HG03442 (cell line): Measurements from ENCODE around the gene DPP6.
"Not testable (repeated sequence)": the region's sequence is repeated elsewhere in the genome, so short reads cannot be mapped to it uniquely, and the experiment has no call there.

ENCODE experiments used
- ATAC-seq: cut with Tn5 transposase; IDR thresholded peaks from one replicate; pipeline ENCODE4 v1.9.1; 2021; ENCODE audit warnings: mild to moderate bottlenecking, moderate library complexity; ENCODE audit not compliant: unreplicated experiment

Gene DPP6

GRCh38 chr7:154646126-154647013, 594.2 kb downstream of the DPP6 start:
- ATAC-seq = no peak

GRCh38 chr7:154647625-154648024, 595.4 kb downstream of the DPP6 start:
- ATAC-seq = no peak

- no peak for ATAC-seq
These were observed 596.8 kb downstream of the DPP6 start for GRCh38 chr7:154649015-154649414.

- ATAC-seq = no peak
These were observed 597.2 kb downstream of the DPP6 start for GRCh38 chr7:154649434-154649833.

- ATAC-seq = no peak
These were observed 598.1 kb downstream of the DPP6 start for GRCh38 chr7:154650275-154650674.

GRCh38 chr7:154651501-154651900, 599.3 kb downstream of the DPP6 start:
- no peak for ATAC-seq

GRCh38 chr7:154652564-154652963, 600.4 kb downstream of the DPP6 start:
- no peak for ATAC-seq

GRCh38 chr7:154653281-154653680, 601.1 kb downstream of the DPP6 start:
- no peak for ATAC-seq

- no peak for ATAC-seq
These were observed 604.4 kb downstream of the DPP6 start for GRCh38 chr7:154656618-154657017.

DNA sequence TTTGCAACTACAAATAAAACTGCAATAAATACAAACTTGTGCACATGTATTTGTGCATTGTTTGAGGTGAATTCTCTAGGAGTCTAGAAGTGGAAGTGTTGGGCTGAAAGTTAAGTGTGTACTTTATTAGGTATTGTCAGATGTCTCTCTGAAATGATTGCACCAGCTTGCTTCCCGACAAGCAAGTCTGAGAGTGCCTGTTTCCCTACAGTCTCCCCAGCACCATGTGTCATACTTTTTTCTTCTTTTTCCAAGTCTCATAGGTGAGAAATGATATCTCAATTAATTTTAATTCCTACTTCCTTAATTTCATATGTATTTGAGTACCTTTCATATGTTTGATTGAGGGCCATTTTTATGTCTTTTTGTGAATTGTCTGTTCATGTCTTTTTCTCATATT, 614.6 kb downstream of the DPP6 start:
- no peak for ATAC-seq

GRCh38 chr7:154672659-154673415, 620.6 kb downstream of the DPP6 start:
- no peak for ATAC-seq

GRCh38 chr7:154674191-154674590, 622.0 kb downstream of the DPP6 start:
- no peak for ATAC-seq

GRCh38 chr7:154675560-154675959, 623.4 kb downstream of the DPP6 start:
- ATAC-seq = no peak

DNA sequence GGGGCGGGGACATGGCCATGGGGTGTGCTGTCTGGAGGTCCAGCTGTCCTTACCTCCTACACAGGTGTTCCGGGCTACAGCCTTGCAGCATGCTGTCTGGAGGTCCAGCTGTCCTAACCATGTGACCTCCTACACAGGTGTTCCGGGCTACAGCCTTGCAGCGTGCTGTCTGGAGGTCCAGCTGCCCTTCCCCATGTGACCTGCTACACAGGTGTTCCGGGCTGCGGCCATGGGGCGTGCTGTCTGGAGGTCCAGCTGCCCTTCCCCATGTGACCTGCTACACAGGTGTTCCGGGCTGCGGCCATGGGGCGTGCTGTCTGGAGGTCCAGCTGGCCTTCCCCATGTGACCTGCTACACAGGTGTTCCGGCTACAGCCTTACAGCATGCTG, 623.8 kb downstream of the DPP6 start:
- not testable (repeated sequence) for ATAC-seq

- ATAC-seq = no peak
These were observed 624.4 kb downstream of the DPP6 start for GRCh38 chr7:154676422-154677073.

DNA sequence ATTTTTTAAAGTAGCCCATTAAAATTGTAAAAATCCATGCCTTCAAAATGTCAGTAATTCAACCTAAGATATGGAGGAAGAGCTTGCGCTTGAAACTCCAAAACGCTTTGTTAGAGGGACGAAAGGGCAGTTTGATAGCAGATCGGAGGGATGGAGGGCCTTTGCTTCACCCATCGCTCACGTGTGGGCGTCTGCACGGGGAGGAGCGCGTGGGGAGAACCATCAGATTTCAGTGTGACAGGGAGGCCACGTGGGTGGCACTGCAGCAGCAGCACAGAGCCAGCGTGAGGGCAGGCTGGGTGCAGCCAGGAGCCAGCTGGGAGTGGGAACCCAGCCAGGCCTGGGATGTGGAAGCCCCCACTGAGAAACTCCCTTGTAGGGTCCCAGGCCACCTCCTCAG, 625.3 kb downstream of the DPP6 start:
- no peak for ATAC-seq

DNA sequence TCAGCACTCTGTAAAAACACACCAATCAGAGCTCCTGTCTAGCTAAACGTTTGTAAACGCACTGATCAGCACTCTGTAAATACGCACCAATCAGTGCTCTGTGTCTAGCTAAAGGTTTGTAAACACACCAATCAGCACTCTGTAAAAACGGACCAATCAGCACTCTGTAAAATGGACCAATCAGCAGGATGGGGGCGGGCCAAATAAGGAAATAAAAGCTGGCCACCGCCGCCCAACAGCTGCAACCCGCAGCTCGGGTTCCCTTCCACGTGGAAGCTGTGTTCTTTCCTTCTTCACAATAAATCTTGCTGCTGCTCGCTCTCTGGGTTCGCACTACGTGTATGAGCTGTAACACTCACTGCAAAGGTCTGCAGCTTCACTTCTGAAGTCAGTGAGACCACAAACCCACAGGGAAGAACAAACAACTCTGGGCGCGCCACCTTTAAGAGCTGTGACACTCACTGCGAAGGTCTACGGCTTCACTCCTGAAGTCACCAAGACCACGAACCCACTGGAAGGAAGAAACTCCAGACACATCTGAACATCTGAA, 625.9 kb downstream of the DPP6 start:
- not testable (repeated sequence) for ATAC-seq

- no peak for ATAC-seq
These were observed 627.3 kb downstream of the DPP6 start for GRCh38 chr7:154679379-154680053.

DNA sequence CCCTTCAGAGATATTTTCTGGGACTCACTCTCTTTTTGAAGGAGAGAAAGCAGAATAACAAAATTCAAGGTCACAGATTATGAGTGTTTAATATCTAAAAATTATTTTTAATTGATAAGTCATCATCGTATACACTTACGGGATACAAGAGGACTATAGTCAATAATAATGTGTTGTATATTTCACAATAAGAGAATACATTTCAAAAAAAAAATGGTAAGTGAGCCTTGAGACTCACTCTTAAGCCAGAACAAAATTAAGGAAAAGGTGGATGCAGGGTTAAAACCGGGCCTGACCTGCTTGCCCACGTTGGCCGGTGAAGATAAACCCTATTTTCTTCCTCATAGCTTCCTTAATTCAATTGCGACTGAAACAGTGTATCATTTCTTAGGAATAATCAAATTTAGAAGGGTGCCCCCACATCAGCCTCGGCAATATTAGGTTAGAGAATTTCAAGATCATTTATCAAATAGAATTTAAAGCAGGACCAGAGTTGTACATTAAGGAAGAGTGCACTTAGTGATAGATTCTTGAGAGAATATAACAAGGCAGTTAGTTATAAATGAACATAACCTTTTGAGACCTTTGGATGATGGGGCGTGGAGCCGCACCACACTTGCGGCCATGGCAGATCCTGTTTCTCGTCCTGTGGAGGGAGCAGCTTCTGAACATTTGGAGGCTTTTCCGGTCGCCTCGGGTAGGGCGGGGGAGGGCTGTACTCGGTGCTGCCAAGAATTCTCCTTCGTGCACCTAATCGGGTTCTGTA, 628.9 kb downstream of the DPP6 start:
- ATAC-seq = no peak

GRCh38 chr7:154682003-154682402, 629.8 kb downstream of the DPP6 start:
- no peak for ATAC-seq
